GM18526 (cell line): Measurements from ENCODE around the gene MINK1.

Source experiments
- POLR2A ChIP-seq: IDR thresholded peaks from 3 replicates; pipeline ENCODE4 v1.6.1; 2011; ENCODE audit not compliant: insufficient read length; ENCODE audit errors: extremely low read depth

MINK1 gene

DNA sequence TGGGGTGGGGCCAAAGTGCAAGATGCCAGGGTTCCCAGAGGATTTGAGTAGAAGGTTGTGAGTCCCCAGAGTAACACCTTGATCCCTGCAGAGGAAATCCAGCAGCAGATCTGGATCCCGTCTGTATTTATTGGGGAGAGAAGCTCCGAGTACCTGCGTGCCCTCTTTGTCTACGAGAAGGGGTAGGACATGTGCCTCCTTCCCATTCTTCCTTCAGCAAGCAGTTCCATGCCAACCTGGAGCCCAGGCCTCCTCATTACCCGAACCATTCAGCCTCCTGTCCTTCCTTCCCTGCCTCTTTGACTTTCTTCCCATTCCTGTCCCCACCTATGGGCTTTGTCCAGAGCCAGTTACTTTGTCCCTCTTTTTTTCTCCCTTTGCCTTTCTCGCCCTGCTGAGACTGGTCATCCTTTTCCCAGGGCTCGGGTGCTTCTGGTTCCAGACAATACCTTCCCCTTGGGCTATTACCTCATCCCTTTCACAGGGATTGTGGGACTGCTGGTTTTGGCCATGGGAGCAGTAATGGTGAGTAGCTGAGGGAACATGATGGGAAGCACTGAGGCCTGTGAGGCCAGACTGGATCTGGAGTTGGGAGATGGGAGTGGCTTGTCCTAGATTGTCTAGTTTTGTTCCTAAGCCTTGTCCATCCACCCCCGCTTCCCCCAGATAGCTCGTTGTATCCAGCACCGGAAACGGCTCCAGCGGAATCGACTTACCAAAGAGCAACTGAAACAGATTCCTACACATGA, 109.8 kb downstream of the MINK1 start:
- TF ChIP-seq POLR2A = no peak

DNA sequence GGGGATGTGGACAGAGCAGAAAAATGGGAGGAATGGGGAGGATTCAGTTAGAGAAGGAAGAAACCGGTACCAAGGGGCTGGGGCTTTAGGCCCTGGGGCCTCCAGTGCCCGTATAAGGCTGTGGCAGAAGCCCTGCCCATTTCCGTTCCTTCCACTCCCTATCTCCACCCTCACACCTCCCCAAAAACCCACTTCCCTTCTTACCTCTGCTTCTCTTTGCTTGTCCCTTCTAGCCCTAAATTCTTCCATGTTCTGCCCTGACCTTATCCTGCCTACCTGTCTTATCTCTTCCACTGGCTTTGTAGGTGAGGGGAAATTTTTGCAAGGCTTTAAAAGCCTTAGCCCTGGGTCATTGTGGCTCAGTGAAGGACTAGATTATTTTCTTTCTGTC, 111.0 kb downstream of the MINK1 start:
- TF ChIP-seq POLR2A = no peak

DNA sequence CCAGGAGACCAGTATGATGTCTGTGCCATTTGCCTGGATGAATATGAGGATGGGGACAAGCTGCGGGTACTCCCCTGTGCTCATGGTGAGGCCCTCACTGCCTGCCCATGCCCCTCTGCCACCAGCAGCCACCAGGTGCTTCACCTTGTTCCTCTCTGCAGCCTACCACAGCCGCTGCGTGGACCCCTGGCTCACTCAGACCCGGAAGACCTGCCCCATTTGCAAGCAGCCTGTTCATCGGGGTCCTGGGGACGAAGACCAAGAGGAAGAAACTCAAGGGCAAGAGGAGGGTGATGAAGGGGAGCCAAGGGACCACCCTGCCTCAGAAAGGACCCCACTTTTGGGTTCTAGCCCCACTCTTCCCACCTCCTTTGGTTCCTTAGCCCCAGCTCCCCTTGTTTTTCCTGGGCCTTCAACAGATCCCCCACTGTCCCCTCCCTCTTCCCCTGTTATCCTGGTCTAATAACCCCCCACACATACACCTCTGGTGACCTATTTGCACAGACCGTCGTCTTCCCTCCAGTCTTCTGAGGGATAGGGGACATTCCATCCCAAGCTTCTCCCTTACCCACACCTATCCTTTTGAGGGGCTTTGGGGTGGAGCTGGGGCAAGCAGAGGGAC, 111.5 kb downstream of the MINK1 start:
- peak; percentile 27 for TF ChIP-seq POLR2A

DNA sequence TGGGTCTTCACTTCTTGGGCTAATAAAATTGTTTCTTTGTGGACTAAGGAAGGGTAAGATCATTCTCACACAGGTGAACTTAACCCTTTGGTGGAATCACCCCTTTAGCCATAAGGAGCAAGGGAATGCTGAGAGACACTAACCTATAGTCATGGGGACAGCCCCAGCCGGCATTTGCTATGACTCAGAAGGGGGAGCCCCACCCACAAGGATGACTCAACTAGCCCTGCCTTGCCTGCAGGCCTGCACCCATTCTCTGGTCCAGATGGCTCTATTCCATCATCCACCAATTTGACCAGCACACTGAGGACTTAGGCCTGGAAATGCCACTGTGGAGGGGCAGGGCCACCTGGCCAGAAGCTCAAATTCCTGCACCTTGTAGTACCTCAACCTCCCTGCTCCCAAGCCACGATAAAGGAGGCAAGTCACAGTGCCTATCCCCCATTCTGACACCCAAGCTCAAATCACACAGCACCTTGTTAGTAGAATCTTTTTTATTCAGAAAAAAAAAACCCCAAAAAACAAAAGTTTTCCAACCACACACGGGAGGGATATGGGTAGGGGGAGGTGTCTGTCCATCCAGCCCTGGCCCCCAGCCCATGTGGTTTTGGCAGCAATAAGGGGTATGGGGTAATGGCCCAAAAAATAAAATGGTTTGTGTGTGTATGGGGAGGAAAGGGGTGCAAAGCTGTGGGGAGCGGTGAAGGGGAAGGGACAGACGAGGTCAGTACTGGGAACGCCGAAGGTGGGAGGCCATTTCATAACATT, 112.2 kb downstream of the MINK1 start:
- peak; percentile 50 for TF ChIP-seq POLR2A

DNA sequence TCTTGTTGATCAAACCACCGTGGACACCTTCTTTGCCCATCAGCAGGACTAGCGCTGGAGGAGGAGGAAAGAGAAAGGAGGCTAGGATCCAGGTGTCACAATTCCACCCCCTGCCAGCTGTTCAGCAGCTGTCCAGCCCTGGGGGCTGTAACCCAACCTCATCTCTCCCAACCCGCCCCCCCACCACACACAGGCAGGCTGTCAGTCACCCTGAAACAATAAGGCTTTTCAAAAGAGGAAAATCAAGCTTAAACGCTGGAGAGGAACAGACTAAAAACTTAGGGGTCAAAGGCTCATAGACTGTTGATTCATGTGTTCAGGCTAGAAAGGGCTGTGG, 112.8 kb downstream of the MINK1 start:
- TF ChIP-seq POLR2A = no peak

DNA sequence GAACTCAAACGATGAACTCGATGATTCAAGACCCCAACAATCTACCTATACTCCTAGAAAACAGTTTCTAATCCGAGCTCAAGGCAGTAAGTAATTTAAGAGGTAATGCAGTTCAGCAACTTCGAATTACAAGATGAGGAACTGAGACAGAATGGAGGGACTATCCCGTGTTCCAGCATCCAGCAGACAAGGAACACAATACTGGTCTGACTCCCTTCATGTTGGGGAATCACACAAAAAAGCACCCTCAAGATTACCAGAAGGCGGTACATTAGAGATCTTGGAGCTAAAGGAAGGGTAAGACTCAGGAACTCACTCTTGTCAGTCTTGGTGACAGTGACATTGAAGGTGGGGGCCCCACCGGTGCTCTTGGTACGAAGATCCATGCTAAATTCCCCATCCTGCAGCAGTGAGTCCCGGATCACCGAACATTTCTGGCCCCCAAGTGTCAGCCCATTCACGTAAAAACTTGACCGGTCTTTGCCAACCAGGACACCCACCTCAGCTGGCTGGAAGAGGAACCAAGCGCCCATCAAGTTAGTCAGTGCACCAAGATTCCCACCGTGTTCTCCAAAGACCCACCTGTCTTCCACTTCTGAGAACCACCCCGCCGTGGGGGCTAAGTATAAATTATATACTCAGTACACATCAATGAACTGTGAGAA, 113.3 kb downstream of the MINK1 start:
- no peak for TF ChIP-seq POLR2A

DNA sequence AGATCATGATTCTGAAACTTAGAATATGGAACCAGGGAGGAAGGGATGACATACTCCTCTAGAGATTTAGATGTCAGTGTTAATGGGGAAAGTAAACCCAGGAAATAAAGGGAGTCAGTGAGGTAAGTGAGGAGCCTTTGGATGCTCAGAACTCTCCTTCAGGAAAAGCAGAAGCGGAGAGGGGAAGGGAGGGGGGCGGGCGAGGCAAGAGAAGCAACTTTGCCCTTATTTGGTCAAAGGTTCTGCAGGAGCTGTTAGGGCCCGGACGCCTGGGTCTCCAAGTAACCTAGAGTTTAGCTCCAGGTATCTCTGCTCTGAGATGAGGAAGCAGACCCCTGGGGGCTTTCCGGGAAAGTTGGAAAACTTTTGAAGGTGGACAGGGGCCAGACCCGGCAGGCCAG, 113.9 kb downstream of the MINK1 start:
- TF ChIP-seq POLR2A = no peak
